HepG2 (cell line): ENCODE results near the gene DIPK1B. TPM values are rescaled to one million over a fixed set of nuclear protein-coding genes. Genes with fewer than 3 reads are reported as not detected.
A peak's percentile ranks its signal among the peaks of the same experiment; 100 is the strongest.

ENCODE experiments used
- CCAR2 ChIP-seq: fragments of 200-400 bp; formaldehyde crosslinking; optimal IDR thresholded peaks from 2 replicates; pipeline ENCODE3; 2018; ENCODE audit warnings: low read depth, mild to moderate bottlenecking, low read length, moderate library complexity
- FOXA3 ChIP-seq: IDR thresholded peaks from 2 replicates; pipeline ENCODE4 v1.6.1; 2016; ENCODE audit warnings: missing genetic modification reagents, missing compliant biosample characterization
- FOXC1 ChIP-seq: sonication (generic); formaldehyde crosslinking; IDR thresholded peaks from 2 replicates; pipeline ENCODE4 v1.8.0; 2022; ENCODE audit warnings: mild to moderate bottlenecking, missing genetic modification reagents, borderline replicate concordance
- MTF2 ChIP-seq: sonication (generic); formaldehyde crosslinking; IDR thresholded peaks from 2 replicates; pipeline ENCODE4 v1.5.0; 2020; ENCODE audit warnings: missing genetic modification reagents, borderline replicate concordance
- NCOR1 ChIP-seq: fragments of 200-600 bp; sonication (generic); IDR thresholded peaks from 2 replicates; pipeline ENCODE4 v1.7.0; 2017; ENCODE audit warnings: antibody characterized with exemption, low read length, borderline replicate concordance
- PCBP2 ChIP-seq: fragments of 200-400 bp; formaldehyde crosslinking; optimal IDR thresholded peaks from 2 replicates; pipeline ENCODE3; 2018; ENCODE audit warnings: low read length, low read depth; ENCODE audit not compliant: poor library complexity, severe bottlenecking
- PHF21A ChIP-seq: sonication (generic); formaldehyde crosslinking; IDR thresholded peaks from 2 replicates; pipeline ENCODE4 v1.5.0; 2020; ENCODE audit warnings: mild to moderate bottlenecking, missing genetic modification reagents
- RCOR2 ChIP-seq: IDR thresholded peaks from 2 replicates; pipeline ENCODE4 v1.6.1; 2016; ENCODE audit warnings: missing biosample characterization, missing genetic modification reagents
- REL ChIP-seq: sonication (generic); formaldehyde crosslinking; conservative IDR thresholded peaks from 2 replicates; pipeline ENCODE4 v1.8.0; 2022; ENCODE audit warnings: mild to moderate bottlenecking, missing genetic modification reagents, moderate library complexity
- SOX13 ChIP-seq, 3 experiments: fragments of 450-650 bp in 1 of 3; sonication (generic) in 1 of 3; formaldehyde crosslinking in 1 of 3; IDR thresholded peaks in 2 of 3; conservative IDR thresholded peaks in 1 of 3; 2 replicates each; pipeline versions ENCODE4 v1.5.0 to v1.6.1; 2016 to 2020; ENCODE audit warnings: antibody characterized with exemption in 1 of 3, mild to moderate bottlenecking in 1 of 3, missing compliant biosample characterization in 1 of 3, missing genetic modification reagents in 1 of 3, moderate library complexity in 1 of 3
- TCF7L2 ChIP-seq: IDR thresholded peaks from 2 replicates; pipeline ENCODE4 v1.6.1; 2011; ENCODE audit warnings: mild to moderate bottlenecking, low read depth, low read length, moderate library complexity
- THAP9 ChIP-seq: sonication (generic); formaldehyde crosslinking; IDR thresholded peaks from 2 replicates; pipeline ENCODE4; 2020; ENCODE audit warnings: missing genetic modification reagents, mild to moderate bottlenecking, borderline replicate concordance
- TP53 ChIP-seq: sonication (generic); formaldehyde crosslinking; conservative IDR thresholded peaks from 2 replicates; pipeline ENCODE4 v1.4.0; 2020; ENCODE audit warnings: missing genetic modification reagents
- ZBTB2 ChIP-seq: sonication (generic); formaldehyde crosslinking; IDR thresholded peaks from 2 replicates; pipeline ENCODE4 v1.8.0; 2022; ENCODE audit warnings: low read depth, missing genetic modification reagents
- ZC3H13 ChIP-seq: sonication (generic); formaldehyde crosslinking; IDR thresholded peaks from 2 replicates; pipeline ENCODE4 v1.8.1; 2023; ENCODE audit warnings: mild to moderate bottlenecking, missing genetic modification reagents, moderate library complexity
- ZFP36L1 ChIP-seq: sonication (generic); formaldehyde crosslinking; IDR thresholded peaks from 2 replicates; pipeline ENCODE4 v1.8.0; 2022; ENCODE audit warnings: mild to moderate bottlenecking, missing genetic modification reagents, moderate library complexity
- ZFX ChIP-seq: sonication (generic); formaldehyde crosslinking; IDR thresholded peaks from 2 replicates; pipeline ENCODE4 v1.4.0; 2020; ENCODE audit warnings: mild to moderate bottlenecking, low read depth, missing genetic modification reagents, moderate library complexity
- ZIK1 ChIP-seq: sonication (generic); formaldehyde crosslinking; IDR thresholded peaks from 2 replicates; pipeline ENCODE4 v1.5.0; 2020; ENCODE audit warnings: mild to moderate bottlenecking, low read depth, missing genetic modification reagents, borderline replicate concordance
- ZNF205 ChIP-seq: IDR thresholded peaks from 2 replicates; pipeline ENCODE4 v1.6.1; 2018; ENCODE audit warnings: missing biosample characterization, missing genetic modification reagents
- ZNF432 ChIP-seq: sonication (generic); formaldehyde crosslinking; IDR thresholded peaks from 2 replicates; pipeline ENCODE4 v1.5.0; 2020; ENCODE audit warnings: missing genetic modification reagents, mild to moderate bottlenecking, borderline replicate concordance
- ZNF562 ChIP-seq: sonication (generic); formaldehyde crosslinking; IDR thresholded peaks from 2 replicates; pipeline ENCODE4 v1.8.0; 2022; ENCODE audit warnings: missing genetic modification reagents, borderline replicate concordance
- ZNF572 ChIP-seq: sonication (generic); formaldehyde crosslinking; IDR thresholded peaks from 2 replicates; pipeline ENCODE4 v1.5.1; 2020; ENCODE audit warnings: mild to moderate bottlenecking, missing genetic modification reagents
- ZNF580 ChIP-seq: IDR thresholded peaks from 2 replicates; pipeline ENCODE4 v1.6.1; 2016; ENCODE audit warnings: low read depth, borderline replicate concordance
- ZNF713 ChIP-seq: sonication (generic); formaldehyde crosslinking; IDR thresholded peaks from 2 replicates; pipeline ENCODE4 v1.4.0; 2020; ENCODE audit warnings: mild to moderate bottlenecking, missing genetic modification reagents
- polyA plus RNA-seq, 8 experiments: library from polyadenylated mRNA; depleted of rRNA in 3 of 8; stranded (reverse) in 7 of 8; unstranded in 1 of 8; fragments of >200 nt; fragmentation: Illumina TruSeq in 4 of 8; extraction: Trizol in 4 of 8; gene quantifications; 2 replicates each; pipeline versions ENCODE4 v1.2.1 to v1.2.3, GENCODE V29; 2011 to 2016; ENCODE audit warnings: low read depth in 4 of 8, missing spikeins in 1 of 8, mixed read lengths in 1 of 8; ENCODE audit not compliant: insufficient read depth in 1 of 8
- total RNA-seq, 5 experiments: library from RNA; depleted of rRNA; stranded (reverse); fragments of >200 nt; fragmentation: Illumina TruSeq; extraction: Trizol; gene quantifications; 2 replicates each; pipeline ENCODE4 v1.2.3, GENCODE V29; 2016; ENCODE audit warnings: low read depth in 1 of 5

The DIPK1B gene
- total and polyA plus RNA-seq, 2 of the 13 experiments (the other 11 are each of a cell fraction or from before 2014, with no cell fraction given), result 0.18 to 3.9 TPM

- TF ChIP-seq FOXC1 (CRISPR knock-in tag), result no peak
- peak; percentile 59; the same call in 1 of the 2 replicates for TF ChIP-seq ZNF205 (CRISPR knock-in tag)
- TF ChIP-seq PCBP2, result no peak
- peak; percentile 59; the same call in 1 of the 2 replicates for TF ChIP-seq NCOR1
- TF ChIP-seq RCOR2 (CRISPR knock-in tag), result 0 out of 2 replicates have a peak, but pooled peaks have one; percentile 33
- 0 out of 2 replicates have a peak, but pooled peaks have one; percentile 51 for TF ChIP-seq SOX13 (IDR thresholded peaks at IDR 0.05)
- TF ChIP-seq SOX13 (CRISPR knock-in tag; conservative IDR thresholded peaks at IDR 0.05 in 1 of 2, IDR thresholded peaks at IDR 0.05 in 1 of 2), result peak in 1 of 2 experiments; percentile 78; a peak in 2 of 4 replicates
- no peak for TF ChIP-seq REL (CRISPR knock-in tag)
- peak; percentile 78 for TF ChIP-seq PHF21A (CRISPR knock-in tag)
- TF ChIP-seq ZBTB2 (CRISPR knock-in tag), result no peak
- no peak for TF ChIP-seq TCF7L2
- TF ChIP-seq ZNF572, result no peak
- TF ChIP-seq ZC3H13 (CRISPR knock-in tag), result no peak
- TF ChIP-seq CCAR2, result no peak
- no peak for TF ChIP-seq ZNF713 (CRISPR knock-in tag)
- TF ChIP-seq ZFX (CRISPR knock-in tag), result no peak
- TF ChIP-seq ZIK1 (CRISPR knock-in tag), result no peak
- TF ChIP-seq FOXA3 (CRISPR knock-in tag), result peak; percentile 74; the same call in 1 of the 2 replicates
- TF ChIP-seq MTF2 (CRISPR knock-in tag), result no peak
- no peak for TF ChIP-seq TP53 (CRISPR knock-in tag)
- TF ChIP-seq THAP9 (CRISPR knock-in tag), result no peak
- TF ChIP-seq ZFP36L1 (CRISPR knock-in tag), result no peak
- TF ChIP-seq ZNF562 (CRISPR knock-in tag), result no peak
- TF ChIP-seq ZNF580 (CRISPR knock-in tag), result no peak
- no peak for TF ChIP-seq ZNF432 (CRISPR knock-in tag)
These were observed 14.4 kb upstream of the DIPK1B start (continued) for GRCh38 chr9:136697821-136698526.
